ENCODE results near the gene BRSK1.

The BRSK1 gene

GRCh38 chr19:55254625-55254977, 29.2 kb upstream of the BRSK1 start:
- DNase-seq, result peak; percentile 20

- peak; percentile 41 for DNase-seq
Observed at GRCh38 chr19:55255618-55256423, 28.0 kb upstream of the BRSK1 start.

- DNase-seq, result peak; percentile 45
Observed at GRCh38 chr19:55256562-55257460, 27.0 kb upstream of the BRSK1 start.

- DNase-seq, result peak; percentile 38
Observed at GRCh38 chr19:55257461-55258420, 26.1 kb upstream of the BRSK1 start.

- DNase-seq, result peak; percentile 30
Observed at GRCh38 chr19:55258476-55258827, 25.3 kb upstream of the BRSK1 start.

- DNase-seq, result peak; percentile 98
Observed at GRCh38 chr19:55258828-55259539, 24.8 kb upstream of the BRSK1 start, which contains the start of gene PPP6R1. PPP6R1 (minus strand) TSS chr19:55259017; CDS start chr19:55247103, 11,914 bp downstream.

- no peak for DNase-seq
Observed at GRCh38 chr19:55259540-55260210, 24.1 kb upstream of the BRSK1 start.

- no peak for DNase-seq
Observed at GRCh38 chr19:55261671-55262126, 22.1 kb upstream of the BRSK1 start.

GRCh38 chr19:55262359-55262758, 21.4 kb upstream of the BRSK1 start:
- DNase-seq, result no peak

- no peak for DNase-seq
Observed at GRCh38 chr19:55264531-55264930, 19.3 kb upstream of the BRSK1 start.

- DNase-seq, result no peak
Observed at GRCh38 chr19:55265173-55265572, 18.6 kb upstream of the BRSK1 start.

- DNase-seq, result no peak
Observed at GRCh38 chr19:55265723-55266386, 17.9 kb upstream of the BRSK1 start.

- no peak for DNase-seq
Observed at GRCh38 chr19:55266404-55266803, 17.4 kb upstream of the BRSK1 start.

GRCh38 chr19:55266840-55267239, 17.0 kb upstream of the BRSK1 start:
- DNase-seq, result no peak

- no peak for DNase-seq
Observed at GRCh38 chr19:55269299-55269698, 14.5 kb upstream of the BRSK1 start.

- DNase-seq, result no peak
Observed at GRCh38 chr19:55270172-55270942, 13.4 kb upstream of the BRSK1 start.

- DNase-seq, result no peak
Observed at GRCh38 chr19:55272142-55272541, 11.7 kb upstream of the BRSK1 start.

GRCh38 chr19:55273978-55274707, 9.7 kb upstream of the BRSK1 start:
- no peak for DNase-seq
